A204.1 (cell line): ENCODE results near the gene HLA-DPB1.
A peak's percentile ranks its signal among the peaks of the same experiment; 100 is the strongest.
"Not testable (repeated sequence)": the region's sequence is repeated elsewhere in the genome, so short reads cannot be mapped to it uniquely, and the experiment has no call there.

Experiments
- FAIRE-seq: peaks from 2 replicates; lab custom pipeline; 2012; peaks lifted over from hg19 to GRCh38; lab: Jason Lieb, UNC

Gene HLA-DPB1

DNA sequence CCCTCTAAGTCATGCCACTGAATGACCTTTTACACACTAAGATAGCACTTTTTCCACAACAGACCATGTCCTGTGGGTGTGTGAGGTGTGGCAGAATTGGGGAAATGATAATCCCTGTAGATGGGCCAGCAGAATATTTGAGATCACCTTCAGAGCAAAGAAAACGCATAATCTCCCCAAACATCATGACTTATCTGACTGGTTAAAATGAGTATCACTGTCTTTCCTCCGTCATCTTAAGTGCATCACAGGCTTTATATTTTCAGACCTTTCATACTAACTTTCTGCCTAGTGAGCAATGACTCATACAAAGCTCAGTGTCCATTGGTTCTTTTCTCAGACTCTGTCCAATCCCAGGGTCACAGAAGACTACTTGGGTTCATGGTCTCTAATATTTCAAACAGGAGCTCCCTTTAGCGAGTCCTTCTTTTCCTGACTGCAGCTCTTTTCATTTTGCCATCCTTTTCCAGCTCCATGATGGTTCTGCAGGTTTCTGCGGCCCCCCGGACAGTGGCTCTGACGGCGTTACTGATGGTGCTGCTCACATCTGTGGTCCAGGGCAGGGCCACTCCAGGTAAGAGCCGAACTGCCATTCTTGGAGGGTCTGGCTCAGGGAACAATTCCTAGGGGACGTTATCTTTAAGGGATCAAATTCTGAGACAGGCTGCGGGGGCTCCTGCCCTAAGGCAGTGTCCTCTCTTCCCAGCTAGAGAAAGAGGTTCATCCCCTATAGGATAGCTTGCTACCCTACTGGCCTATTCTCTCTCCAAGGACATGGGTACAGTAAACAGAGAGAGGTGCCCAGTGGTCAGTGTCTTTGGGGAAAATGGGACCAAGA lies at the start of gene HLA-DPB1:
Gene HLA-DPB1, plus strand, starts transcription at position 423 of the 838 bp plus-strand sequence. Its CDS starts 52 bp downstream, at position 475.
- FAIRE-seq = peak; percentile 54

DNA sequence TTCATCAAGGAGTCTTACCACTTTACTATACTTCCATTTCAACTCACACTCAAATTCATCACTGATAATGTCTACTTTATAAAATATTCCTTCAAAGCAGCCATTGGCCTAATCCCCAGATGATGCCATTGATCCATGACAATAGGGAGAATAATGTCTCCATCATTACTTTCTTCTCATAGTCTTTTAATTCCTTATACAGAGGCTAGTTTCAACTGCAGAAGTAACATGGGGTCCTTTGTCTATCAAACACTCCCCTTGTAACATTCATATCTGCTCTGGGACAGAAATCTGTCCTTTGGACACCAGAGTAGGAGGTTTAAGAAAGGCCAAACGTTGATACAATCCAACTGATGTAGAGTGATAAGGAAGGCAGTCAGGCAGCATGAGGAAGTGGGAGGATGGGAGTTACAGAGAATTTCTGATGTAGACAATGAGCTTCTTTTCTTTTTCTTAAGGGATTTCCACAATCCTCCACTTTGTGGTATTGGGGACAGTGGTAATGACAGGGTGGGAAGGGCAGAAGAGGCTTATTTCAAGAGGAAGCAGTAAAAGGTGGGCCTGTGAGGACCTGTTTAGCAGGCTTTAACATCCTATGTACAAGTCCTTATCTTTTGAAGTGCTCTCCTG lies 47.5 kb upstream of the HLA-DPB1 start:
- FAIRE-seq = no peak

DNA sequence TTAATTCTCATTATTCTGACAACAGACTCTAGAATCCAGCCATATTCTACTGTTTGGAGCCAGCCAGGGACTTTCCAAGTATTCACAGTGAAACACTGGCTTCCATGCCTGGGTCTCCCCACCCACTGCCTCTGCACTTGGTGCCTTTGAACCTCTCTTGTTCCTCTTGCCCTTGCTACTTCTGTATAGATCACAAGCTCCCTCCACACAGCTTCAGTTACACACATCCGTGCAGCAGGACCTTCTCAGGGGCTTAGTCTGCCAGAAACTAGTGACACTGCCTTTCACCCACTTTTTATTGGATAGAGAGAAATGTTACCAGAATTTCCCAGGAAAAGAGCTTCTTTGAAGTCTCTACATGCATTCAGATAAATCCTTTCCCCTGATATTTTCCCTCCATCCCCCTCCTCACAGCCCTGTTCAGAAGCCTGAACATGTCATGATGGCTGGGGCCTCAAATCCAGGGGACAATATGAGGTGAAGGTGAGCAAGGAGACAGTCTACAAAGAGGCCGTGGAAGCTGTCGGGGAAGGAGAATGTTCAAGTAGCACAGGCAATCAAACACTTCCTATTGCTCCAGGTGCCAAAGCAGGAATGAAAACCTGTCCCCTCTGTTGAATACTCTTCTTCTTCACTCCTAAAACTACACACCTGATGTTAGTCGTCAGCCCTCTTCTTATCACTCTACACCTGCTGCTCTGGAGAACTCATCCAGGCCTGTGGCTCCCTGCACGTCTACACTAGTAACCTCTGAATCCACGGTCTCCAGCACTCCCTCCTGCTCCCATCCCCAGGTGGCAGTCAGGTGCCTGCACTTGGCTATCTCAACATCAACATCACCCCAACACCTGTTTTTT lies 46.2 kb upstream of the HLA-DPB1 start:
- FAIRE-seq = no peak

DNA sequence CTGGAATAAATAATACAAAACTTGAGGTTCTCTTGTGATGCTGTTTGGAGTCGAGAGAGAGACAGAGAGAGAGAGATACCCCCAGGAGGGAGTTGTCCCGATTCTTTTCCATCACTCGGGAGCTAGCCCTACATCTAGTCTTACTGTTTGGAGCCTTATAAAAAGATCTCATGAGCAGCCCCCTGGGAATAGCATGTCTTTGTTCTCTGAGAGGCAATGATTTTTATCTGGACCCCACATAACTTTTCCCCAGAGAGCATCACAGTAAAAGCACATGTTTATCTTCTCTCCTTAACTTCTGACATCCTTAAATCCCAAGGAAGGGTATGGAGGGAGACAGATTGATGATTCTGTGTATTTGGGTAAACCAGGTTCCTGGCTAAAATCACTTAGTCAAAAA lies 45.5 kb upstream of the HLA-DPB1 start:
- no peak for FAIRE-seq

DNA sequence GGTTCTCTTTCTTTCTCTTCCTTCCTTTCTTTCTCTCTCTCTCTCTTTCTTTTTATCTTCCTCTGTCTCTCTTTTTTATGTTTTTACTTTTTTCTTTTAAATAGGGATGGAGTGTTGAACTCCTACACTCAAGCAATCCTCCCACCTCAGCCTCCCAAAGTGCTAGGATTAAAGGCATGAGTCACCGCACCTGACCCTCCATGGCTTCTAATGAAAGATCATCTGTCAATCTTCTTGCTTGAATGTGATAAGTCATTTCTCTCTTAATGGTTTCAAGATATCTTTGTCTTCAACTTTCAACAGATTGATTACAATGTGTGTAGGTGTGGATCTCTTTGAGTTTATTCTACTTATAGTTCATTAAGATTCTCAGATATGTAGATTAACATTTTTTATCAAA lies 41.2 kb upstream of the HLA-DPB1 start:
- FAIRE-seq = no peak

DNA sequence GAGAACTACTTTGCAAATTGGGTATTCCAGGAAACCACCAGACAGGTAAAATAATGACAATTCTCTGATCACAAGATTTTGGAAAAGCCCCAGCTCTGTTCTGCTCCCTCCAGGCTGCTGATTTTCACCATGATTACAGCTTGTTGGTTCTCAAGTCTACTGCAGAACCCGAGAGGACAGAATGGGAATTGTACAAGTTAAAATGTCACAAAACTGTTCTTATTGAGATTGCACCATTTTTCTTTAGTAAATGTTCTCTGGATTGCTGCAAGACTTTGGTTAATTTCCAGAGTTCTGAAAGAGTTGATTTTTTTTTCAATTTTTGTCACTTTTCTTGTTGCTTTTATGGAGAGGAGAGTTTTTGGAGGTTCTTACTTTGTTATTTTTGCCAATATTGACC lies 39.3 kb upstream of the HLA-DPB1 start:
- FAIRE-seq = no peak

DNA sequence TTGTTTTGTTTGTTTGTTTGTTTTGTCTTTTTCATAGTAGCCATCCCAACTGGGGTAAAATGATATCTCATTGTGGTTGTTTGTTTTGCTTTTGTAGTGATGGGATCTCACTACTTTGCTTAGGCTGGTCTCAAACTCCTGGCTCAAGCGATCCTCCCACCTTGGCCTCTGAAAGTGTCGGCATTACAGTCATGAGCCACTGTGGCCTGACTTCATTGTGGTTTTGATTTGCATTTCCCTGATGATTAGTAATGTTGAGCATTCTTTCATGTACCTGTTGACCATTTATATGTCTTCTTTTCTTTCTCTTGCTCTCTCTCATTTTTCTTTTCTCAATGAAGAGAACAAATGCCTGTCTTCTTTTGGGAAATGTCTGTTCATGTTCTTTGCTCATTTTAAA lies 35.6 kb upstream of the HLA-DPB1 start:
- FAIRE-seq = no peak

DNA sequence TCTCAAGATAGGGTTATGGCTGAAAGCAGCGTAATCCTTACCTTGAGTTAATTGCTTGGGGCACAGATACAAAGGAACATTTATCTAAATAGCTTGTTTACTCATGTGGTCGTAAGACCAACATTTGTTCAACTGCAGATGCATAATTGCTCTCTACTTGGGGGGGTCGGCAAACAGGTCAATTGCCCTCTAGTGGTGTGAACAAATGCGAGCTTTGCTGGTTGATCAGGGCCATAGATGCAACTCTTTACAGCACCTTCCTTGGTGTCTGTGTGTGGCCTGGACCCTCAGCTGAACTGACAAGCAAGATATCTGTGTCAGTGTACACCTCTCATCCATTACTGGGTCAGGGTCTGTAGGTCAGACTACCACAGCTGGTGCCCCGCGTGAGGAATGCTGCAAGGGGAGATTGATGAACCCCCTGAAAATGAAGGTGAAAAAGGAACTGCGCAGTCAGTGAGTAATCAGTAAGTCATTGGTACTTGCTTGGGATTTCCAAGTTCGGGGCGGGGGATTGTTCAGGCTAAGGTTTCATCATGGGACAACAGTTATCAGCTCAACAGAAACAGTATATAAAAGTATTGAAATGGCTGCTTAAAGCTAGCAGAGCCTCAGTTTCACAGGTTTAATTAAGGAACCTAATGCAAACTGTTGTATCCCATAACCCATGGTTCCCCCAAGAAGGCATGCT lies 26.3 kb upstream of the HLA-DPB1 start:
- no peak for FAIRE-seq

DNA sequence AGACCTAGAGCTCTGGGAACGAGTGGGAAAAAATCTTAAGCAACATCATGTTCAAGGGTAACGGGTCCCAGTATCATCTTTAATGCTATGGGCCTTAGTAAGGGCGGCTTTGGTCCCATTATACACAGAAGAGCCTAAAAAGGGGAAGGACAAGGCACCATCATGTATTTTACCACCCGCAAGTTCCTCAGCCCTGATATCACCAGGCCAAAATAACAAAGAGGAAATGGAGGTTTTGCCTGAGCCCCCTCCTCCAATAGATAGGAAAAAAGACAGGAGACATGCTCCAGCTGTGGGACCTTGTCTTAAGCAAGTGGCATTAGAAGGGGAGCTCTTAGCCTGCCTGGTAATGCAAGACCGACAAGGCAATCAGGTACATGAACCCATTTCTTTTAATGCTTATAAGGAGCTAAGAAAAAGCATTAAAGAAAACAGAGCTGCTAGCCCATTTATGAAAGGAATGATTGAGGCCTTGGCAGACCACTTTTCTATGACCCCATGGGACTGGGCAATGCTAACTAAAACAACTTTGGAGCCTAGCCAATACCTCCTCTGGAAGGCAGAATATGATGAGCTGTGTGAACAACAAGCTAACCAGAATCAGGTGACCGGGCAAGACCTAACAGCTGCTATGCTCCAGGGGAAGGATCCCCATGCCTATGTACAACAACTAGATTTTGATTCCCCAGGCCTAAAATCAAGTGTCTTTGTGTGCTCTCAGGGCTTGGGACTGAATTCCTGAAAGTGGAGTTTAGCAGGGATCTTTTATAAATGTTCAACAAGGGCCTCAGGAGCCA lies 25.6 kb upstream of the HLA-DPB1 start:
- FAIRE-seq = no peak

DNA sequence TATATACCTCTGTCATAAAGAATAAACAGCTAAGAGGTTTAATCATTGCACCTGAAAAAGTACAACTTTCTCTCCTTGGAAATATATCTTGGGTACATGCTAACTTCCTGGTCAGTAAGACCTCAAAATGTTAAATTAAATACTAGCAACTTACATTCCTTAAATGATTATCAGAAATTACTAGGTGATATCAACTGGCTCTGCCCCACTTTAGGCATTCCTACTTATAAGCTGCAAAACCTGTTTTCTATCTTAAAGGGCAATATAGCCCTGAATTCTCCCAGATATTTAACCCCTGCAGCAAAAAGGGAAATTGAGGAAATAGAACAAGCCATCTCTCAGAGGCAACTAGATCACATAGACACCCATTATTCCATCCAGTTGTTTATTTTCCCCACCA lies 23.2 kb upstream of the HLA-DPB1 start:
- no peak for FAIRE-seq

DNA sequence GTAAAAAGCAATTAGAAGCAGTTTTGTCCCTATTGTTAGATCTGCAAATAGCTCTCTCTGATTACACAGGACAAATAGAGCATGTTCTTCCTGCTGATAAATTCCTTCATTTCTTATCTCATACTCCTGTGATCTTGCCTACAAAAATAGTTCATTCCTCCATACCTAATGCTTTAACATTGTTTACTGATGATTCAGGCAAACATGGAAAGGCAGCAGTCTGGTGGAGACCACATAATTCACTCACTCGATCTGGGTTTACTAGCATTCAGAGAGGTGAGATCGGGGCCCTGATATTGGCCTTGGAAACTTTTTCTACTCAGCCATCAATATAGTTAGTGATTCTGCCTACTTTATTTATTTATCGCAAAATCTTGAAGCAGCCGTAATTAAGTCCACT lies 22.6 kb upstream of the HLA-DPB1 start:
- no peak for FAIRE-seq

DNA sequence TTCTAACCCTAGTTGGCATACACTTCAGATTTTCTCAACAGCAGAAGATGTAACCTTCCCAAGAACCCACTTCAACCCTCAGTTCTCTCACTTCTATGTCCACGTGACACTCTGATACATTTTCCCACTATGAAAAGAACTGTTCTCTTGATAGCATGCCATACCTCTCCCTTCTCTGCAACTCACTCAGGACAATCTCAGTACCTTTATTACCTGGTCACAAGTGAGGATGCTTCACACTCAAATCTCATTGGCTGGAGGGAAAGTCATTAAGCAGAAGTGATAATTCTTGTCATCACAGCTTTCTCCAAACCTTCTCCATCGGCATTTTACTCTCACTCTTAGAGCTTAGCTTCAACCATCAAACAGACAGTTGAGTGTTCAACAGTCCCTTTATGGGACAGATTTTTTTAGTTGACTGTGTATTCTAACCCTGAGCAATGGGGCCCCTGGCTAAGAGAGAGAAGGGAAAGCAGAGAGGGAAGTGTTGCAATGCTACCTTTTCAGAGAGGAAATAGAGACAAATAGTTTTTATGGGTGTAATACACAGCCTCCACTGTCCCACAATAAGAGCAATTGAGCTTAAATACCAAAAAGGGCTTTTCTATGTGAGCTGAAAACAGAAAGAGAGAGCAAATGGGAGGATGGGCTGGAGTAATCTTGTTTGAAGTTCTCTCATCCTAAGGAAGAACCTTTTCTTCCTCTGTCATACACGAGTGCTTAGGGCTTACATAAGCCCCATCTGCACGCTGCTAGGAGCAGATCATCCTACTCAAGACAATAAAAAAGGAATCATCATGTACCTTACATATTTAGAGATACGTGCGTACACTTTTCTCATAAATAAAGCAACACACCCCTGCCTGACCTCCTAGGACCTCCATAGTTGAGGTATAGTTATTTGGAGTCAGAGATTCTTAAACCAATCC lies 18.3 kb upstream of the HLA-DPB1 start:
- FAIRE-seq = no peak

DNA sequence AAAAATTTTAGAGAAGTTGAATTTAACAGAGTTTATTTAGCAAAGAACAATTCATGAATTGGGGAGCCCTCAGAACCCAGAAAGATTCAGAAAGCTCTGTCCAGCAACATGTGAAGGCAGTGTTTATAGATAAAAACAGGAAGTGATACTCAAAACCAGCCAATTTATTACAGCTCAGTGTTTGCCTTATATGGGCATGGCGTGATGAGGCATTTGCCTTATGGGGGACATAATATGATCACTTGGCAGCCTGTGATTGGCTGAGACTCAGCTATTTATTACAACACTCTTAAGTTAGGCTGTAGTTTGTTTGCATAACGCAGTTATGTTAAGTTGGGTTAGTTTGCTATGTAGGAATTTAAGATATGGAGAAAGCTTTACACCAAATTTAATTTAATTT lies 13.8 kb upstream of the HLA-DPB1 start:
- FAIRE-seq = no peak

DNA sequence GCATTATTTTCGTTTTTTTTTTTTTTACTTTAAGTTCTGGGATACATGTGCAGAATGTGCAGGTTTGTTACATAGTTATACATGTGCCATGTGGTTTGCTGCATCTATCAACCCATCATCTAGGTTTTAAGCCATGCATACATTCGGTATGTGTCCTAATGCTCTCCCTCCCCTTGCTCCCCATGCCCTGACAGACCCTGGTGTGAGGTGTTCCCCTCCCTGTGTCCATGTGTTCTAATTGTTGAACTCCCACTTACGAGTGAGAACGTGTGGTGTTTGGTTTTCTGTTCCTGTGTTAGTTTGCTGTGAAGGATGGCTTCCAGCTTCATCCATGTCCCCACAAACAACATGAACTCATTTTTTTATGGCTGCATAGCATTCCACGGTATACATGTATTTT lies 12.4 kb upstream of the HLA-DPB1 start:
- FAIRE-seq = not testable (repeated sequence)

DNA sequence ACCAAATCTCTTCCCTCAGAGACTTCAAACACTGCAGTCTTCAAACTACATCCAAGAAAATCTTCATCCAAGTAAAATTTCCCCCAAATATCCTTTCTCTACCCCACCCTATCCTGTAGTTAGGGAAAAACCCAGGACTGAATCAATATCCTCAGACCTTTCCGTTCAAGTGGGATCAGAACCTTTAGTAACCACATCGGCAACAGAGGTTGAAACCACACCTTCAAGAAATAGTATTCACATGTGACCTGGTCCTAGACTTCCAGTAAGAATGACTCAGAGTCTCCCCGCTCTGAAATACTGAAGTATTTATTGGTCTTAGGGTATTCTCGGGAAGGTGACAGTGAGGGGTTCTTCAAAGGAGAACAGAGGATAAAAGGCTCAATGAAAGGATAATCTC lies 11.1 kb upstream of the HLA-DPB1 start:
- no peak for FAIRE-seq

DNA sequence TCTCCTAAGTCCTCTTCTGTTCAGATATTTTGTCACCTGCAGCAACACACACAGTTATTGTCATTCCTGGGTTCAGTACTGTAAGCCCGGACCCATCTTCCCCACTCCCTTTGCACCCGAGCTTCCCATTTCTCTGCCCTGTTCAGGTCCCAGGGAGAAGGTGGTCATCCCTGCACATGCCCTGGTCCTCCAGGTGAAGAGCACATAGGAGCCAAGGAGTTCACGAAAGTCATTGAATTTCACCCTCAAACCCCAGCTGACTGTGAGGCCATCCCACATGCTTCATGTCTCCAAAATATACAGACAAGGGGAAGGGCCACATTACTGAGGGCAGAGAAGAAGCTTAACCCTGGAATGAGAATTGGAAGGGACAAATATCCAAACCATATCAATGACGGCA lies 10.5 kb upstream of the HLA-DPB1 start:
- no peak for FAIRE-seq

DNA sequence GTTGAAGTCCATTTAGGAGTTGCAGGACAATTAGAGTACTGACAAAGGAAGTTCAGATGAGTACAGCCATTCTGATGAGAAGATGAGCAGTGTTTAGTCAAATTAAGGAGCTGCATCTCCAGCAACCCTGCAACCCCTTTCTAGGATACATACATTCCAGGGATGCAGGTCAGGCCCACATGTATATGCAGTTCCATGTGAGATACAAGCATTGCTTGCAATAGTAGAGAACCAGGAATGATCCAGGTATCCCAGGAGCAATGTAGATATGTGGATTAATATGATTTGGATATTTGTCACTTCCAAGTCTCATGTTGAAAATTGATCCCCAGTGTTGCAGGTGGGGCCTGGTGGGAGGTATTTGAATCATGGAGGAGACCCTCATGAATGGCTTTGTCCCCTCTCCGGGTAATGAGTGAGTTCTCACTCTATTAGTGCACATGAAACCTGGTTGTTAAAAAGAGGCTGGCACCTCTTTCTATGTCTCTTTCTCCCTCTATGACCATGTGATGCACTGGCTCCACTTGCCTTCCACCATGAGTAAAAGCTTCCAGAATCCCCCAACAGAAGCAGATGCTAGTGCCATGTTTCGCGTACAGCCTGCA lies 8.8 kb upstream of the HLA-DPB1 start:
- FAIRE-seq = no peak

DNA sequence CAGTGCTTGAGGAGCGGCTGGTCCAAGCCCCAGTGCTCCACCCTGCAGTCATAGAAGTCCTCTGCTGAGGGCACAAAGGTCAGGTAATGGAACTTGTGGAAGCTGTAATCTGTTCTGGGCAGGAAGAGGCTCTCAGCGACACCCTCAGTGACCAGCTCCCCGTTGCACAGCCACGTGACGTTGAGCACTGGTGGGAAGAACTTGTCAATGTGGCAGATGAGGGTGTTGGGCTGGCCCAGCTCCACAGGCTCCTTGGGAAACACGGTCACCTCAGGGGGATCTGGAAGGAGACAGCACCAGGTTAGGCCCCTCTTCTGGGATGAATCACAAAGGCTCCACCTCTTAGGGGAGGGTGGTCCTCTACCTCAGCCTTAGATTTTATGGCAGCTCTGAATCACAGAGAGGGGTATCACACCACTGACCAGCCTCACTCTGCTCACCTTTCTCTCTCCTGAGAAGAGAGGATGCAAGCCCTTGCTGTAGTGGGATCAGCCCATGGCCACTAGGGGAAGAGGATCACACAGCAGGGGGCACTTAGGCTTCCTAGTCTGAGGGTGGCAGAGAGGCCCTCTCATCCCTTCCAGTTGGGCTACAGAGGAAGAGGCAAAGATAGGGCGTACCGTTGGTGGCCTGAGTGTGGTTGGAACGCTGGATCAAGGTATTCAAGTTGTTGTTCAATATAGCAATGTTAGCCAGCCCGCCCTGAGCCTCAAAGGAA lies 6.6 kb upstream of the HLA-DPB1 start:
- FAIRE-seq = no peak

DNA sequence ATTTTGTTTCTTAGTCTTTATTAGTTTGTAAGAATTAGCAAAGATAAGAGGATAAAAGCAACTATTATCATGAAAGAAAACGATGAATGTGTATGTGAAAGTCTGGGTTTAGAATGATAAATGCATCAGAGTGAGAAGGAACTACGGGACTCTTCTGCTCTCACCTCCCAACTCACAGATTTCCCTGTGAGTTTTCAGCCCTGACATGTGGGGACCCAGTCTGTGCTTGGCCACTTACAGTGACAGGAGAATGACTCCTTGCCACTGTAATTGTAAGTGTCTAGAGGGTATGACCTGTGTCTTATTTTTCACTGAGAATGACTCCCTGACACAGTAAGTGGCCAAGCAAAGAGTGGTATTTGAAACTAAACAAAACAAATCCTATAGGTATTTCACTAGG lies 4.9 kb upstream of the HLA-DPB1 start:
- FAIRE-seq = no peak
